Suprapubic skin (tissue), 4 donors: ENCODE results near the gene CD6. TPM values are rescaled to one million over a fixed set of nuclear protein-coding genes. Genes with fewer than 3 reads are reported as not detected.

Source experiments
- DNase-seq, 2 donors: peaks; one replicate each; pipeline ENCODE4 v3.0.0-alpha.2; 2019; ENCODE audit warnings: low spot score in 2 of 2
- H3K27ac ChIP-seq: fragments of 200-600 bp; sonication (generic); one replicate; pipeline ENCODE4 v1.5.1; 2019
- H3K27me3 ChIP-seq: fragments of 200-600 bp; sonication (generic); one replicate; pipeline ENCODE4 v1.5.1; 2019
- H3K36me3 ChIP-seq: fragments of 200-600 bp; sonication (generic); one replicate; pipeline ENCODE4 v1.5.1; 2019
- H3K4me1 ChIP-seq: fragments of 200-600 bp; sonication (generic); one replicate; pipeline ENCODE4 v1.5.1; 2019
- H3K4me3 ChIP-seq: fragments of 200-600 bp; sonication (generic); one replicate; pipeline ENCODE4 v1.5.1; 2019; ENCODE audit warnings: mild to moderate bottlenecking
- H3K9me3 ChIP-seq: fragments of 200-600 bp; sonication (generic); one replicate; pipeline ENCODE4 v1.5.1; 2019
- CTCF ChIP-seq, 2 donors: fragments of 200-600 bp in 1 of 2; fragments of 450-650 bp in 1 of 2; sonication (generic) in 1 of 2; IDR thresholded peaks; one replicate each; pipeline ENCODE4 v1.5.1; 2016 to 2019; ENCODE audit warnings: antibody characterized with exemption in 2 of 2, mild to moderate bottlenecking in 1 of 2, moderate library complexity in 1 of 2
- EP300 ChIP-seq: sonication (generic); formaldehyde crosslinking; IDR thresholded peaks from one replicate; pipeline ENCODE4 v1.6.1; 2017; ENCODE audit warnings: antibody characterized with exemption
- POLR2A ChIP-seq, 2 donors: fragments of 450-650 bp; IDR thresholded peaks; one replicate each; pipeline ENCODE4 v1.6.1; 2017; ENCODE audit warnings: antibody characterized with exemption in 2 of 2, mild to moderate bottlenecking in 2 of 2, moderate library complexity in 2 of 2
- POLR2AphosphoS5 ChIP-seq, 3 donors: sonication (generic); formaldehyde crosslinking; IDR thresholded peaks; one replicate each; pipeline ENCODE4 v1.6.1; 2017; ENCODE audit warnings: antibody characterized with exemption in 3 of 3
- WGBS: methylation state at CpG from one replicate; pipeline ENCODE4 v1.1.5; 2018; 5-methylcytosine and 5-hydroxymethylcytosine counted together
- total RNA-seq, 4 donors: library from RNA; depleted of rRNA; stranded (reverse); fragments of >200 nt; gene quantifications; one replicate each; pipeline ENCODE4 v1.1.0, GENCODE V29; 2016

Gene CD6
- total RNA-seq, 4 donors from 2014 or later, result 0.15 to 1.7 (median 1.2) TPM

- 38% methylated on average over 2 of the region's 2 CpGs for WGBS
- H3K27ac ChIP-seq, result no peak overlapping the region
These were observed 78.4 kb downstream of the CD6 start for GRCh38 chr11:61049859-61050258.

GRCh38 chr11:61052182-61052972 lies 80.9 kb downstream of the CD6 start:
- Histone ChIP-seq H3K27me3 (no peaks in the 10 kb centered on the region), H3K27ac (no peak overlapping the region), H3K36me3 (no peaks in the 10 kb centered on the region), H3K9me3 (no peaks in the 10 kb centered on the region), H3K4me3 (no peak overlapping the region), H3K4me1 (no peaks in the 10 kb centered on the region)
- TF ChIP-seq CTCF (IDR thresholded peaks at IDR 0.05) (no peak), POLR2AphosphoS5 (IDR thresholded peaks at IDR 0.05) (no peak), EP300 (no peak), POLR2A (IDR thresholded peaks at IDR 0.05) (no peak)
- 78% methylated on average over 8 of the region's 13 CpGs for WGBS
- no peak for DNase-seq

More at GRCh38 chr11:61049859-61050258, 78.4 kb downstream of the CD6 start:
- DNase-seq, result no peak
- Histone ChIP-seq H3K36me3 (no peaks in the 10 kb centered on the region), H3K27me3 (no peaks in the 10 kb centered on the region), H3K4me3 (no peak overlapping the region), H3K9me3 (no peaks in the 10 kb centered on the region), H3K4me1 (no peaks in the 10 kb centered on the region)
- TF ChIP-seq POLR2AphosphoS5 (IDR thresholded peaks at IDR 0.05) (no peak), CTCF (IDR thresholded peaks at IDR 0.05) (no peak), POLR2A (IDR thresholded peaks at IDR 0.05) (no peak), EP300 (no peak)

GRCh38 chr11:61053191-61053590 lies 81.7 kb downstream of the CD6 start:
- Histone ChIP-seq H3K9me3 (no peaks in the 10 kb centered on the region), H3K27me3 (no peaks in the 10 kb centered on the region), H3K4me1 (no peaks in the 10 kb centered on the region), H3K36me3 (no peaks in the 10 kb centered on the region), H3K27ac (no peak overlapping the region), H3K4me3 (no peak overlapping the region)
- TF ChIP-seq POLR2A (IDR thresholded peaks at IDR 0.05) (no peak), EP300 (no peak), POLR2AphosphoS5 (IDR thresholded peaks at IDR 0.05) (no peak), CTCF (IDR thresholded peaks at IDR 0.05) (no peak)
- DNase-seq, result no peak
- 82% methylated on average over 6 of the region's 6 CpGs for WGBS

- Histone ChIP-seq H3K27ac (no peak overlapping the region), H3K4me3 (no peak overlapping the region), H3K4me1 (no peaks in the 10 kb centered on the region), H3K27me3 (no peaks in the 10 kb centered on the region), H3K9me3 (no peaks in the 10 kb centered on the region), H3K36me3 (no peaks in the 10 kb centered on the region)
- no peak for TF ChIP-seq POLR2A (IDR thresholded peaks at IDR 0.05)
- TF ChIP-seq POLR2AphosphoS5 (IDR thresholded peaks at IDR 0.05), result no peak
- no peak for TF ChIP-seq CTCF (IDR thresholded peaks at IDR 0.05)
- no peak for TF ChIP-seq EP300
- DNase-seq, result peak in 1 of 2 donors; percentile 45
- 91% methylated on average over 3 of the region's 3 CpGs for WGBS
These were observed 83.0 kb downstream of the CD6 start for GRCh38 chr11:61054513-61054912.

GRCh38 chr11:61054927-61055562 lies 83.6 kb downstream of the CD6 start:
- DNase-seq, result peak in 1 of 2 donors; percentile 48
- TF ChIP-seq CTCF (IDR thresholded peaks at IDR 0.05) (no peak), POLR2AphosphoS5 (IDR thresholded peaks at IDR 0.05) (no peak), POLR2A (IDR thresholded peaks at IDR 0.05) (no peak)
- no peaks in the 10 kb centered on the region for H3K36me3 ChIP-seq
- no peaks in the 10 kb centered on the region for H3K9me3 ChIP-seq
- 87% methylated on average over 16 of the region's 16 CpGs for WGBS
- no peak overlapping the region for H3K4me3 ChIP-seq
- no peaks in the 10 kb centered on the region for H3K27me3 ChIP-seq
- no peak overlapping the region for H3K27ac ChIP-seq
- H3K4me1 ChIP-seq, result no peaks in the 10 kb centered on the region
